K562 (cell line): ENCODE measurements around the gene NOCT.

Experiments
- ELF1 ChIP-seq: fragments of 200-800 bp; sonication (Bioruptor generic); IDR thresholded peaks from 2 replicates; pipeline ENCODE4 v1.6.1; 2016; ENCODE audit warnings: missing genetic modification characterization, missing compliant biosample characterization
- JUND ChIP-seq, 2 experiments: IDR thresholded peaks; 2 replicates in 1 of 2; 3 replicates in 1 of 2; pipeline ENCODE4 v1.6.1; 2011; ENCODE audit warnings: borderline replicate concordance in 2 of 2, low read depth in 2 of 2, low read length in 2 of 2, improper control_type of control experiment in 1 of 2, missing biosample characterization in 1 of 2, missing genetic modification characterization in 1 of 2, missing genetic modification reagents in 1 of 2
- NFIC ChIP-seq: fragments of 450-650 bp; IDR thresholded peaks from 2 replicates; pipeline ENCODE4 v1.6.1; 2017; ENCODE audit warnings: mild to moderate bottlenecking, inconsistent platforms
- NFYB ChIP-seq: IDR thresholded peaks from 2 replicates; pipeline ENCODE4 v1.6.1; 2011; ENCODE audit warnings: mild to moderate bottlenecking, moderate library complexity; ENCODE audit not compliant: insufficient read length; ENCODE audit errors: extremely low read depth
- POLR2A ChIP-seq: fragments of 450-650 bp; conservative IDR thresholded peaks from 2 replicates; pipeline ENCODE4 v1.6.1; 2016
- POLR2AphosphoS5 ChIP-seq: IDR thresholded peaks from 2 replicates; pipeline ENCODE4 v1.6.1; 2011; ENCODE audit warnings: mild to moderate bottlenecking, low read depth, low read length, moderate library complexity; ENCODE audit not compliant: control insufficient read depth, insufficient read depth
- TBP ChIP-seq: optimal IDR thresholded peaks from 2 replicates; pipeline ENCODE3; 2011; ENCODE audit warnings: low read depth, low read length, improper control_type of control experiment
- TF ChIP-seq, protein P1 (sequence below): fragments of 250-450 bp; sonication (Bioruptor Pico); IDR thresholded peaks from 2 replicates; pipeline ENCODE4 v1.4.0; 2020; ENCODE audit warnings: mild to moderate bottlenecking

DNA sequence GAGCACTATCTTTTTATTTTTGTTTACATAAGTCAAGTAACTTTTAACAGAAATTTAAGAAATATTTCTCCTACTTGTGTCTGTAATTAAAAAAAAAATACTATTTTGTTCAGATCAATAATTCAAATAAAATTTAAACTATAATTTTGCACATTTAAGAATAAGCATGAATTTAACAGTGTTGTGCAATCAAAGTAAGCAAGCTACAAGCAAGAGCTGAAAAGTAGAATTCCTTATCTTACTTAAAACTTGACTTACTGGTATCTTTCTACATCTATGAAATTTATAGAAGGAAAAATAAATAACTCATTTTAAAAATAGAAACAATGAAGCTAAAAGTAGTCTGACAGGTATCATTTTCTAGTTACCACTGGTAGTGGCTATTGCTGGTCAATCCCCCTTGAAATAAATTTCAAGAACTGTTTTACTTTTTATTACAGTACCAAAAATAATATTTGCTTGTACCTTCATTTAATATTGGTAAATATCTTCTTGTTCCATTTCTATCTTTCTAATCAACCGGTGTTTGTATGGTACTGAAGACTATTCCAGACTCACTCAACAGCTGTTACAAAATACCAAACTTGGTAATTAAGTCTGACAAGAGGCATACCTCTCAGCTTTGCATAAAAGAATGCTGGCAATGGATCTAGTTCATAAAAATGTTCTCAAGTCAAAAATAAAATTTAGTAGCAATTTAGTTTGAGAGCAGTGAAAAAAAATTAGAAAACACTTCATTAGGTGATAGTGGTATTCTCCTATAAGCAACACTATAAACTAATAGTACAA lies 62.2 kb downstream of the NOCT start:
- TF ChIP-seq NFIC (no peak), ELF1 (tag) (no peak), POLR2AphosphoS5 (no peak), NFYB (no peak), TBP (no peak), JUND (IDR thresholded peaks at IDR 0.05; ENCODE audit: borderline replicate concordance, low read depth, low read length) (no peak), JUND (tag; IDR thresholded peaks at IDR 0.05; ENCODE audit: borderline replicate concordance, low read depth, low read length) (no peak), POLR2A (no peak)
- TF ChIP-seq, protein P1, sequence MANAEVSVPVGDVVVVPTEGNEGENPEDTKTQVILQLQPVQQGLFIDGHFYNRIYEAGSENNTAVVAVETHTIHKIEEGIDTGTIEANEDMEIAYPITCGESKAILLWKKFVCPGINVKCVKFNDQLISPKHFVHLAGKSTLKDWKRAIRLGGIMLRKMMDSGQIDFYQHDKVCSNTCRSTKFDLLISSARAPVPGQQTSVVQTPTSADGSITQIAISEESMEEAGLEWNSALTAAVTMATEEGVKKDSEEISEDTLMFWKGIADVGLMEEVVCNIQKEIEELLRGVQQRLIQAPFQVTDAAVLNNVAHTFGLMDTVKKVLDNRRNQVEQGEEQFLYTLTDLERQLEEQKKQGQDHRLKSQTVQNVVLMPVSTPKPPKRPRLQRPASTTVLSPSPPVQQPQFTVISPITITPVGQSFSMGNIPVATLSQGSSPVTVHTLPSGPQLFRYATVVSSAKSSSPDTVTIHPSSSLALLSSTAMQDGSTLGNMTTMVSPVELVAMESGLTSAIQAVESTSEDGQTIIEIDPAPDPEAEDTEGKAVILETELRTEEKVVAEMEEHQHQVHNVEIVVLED (CRISPR knock-in tag): no peak
